GM19397 (cell line): ENCODE data around the gene MYL4.
"Not testable (repeated sequence)": the region's sequence is repeated elsewhere in the genome, so short reads cannot be mapped to it uniquely, and the experiment has no call there.

Experiments
- ATAC-seq: cut with Tn5 transposase; IDR thresholded peaks from one replicate; pipeline ENCODE4 v1.9.1; 2021; ENCODE audit warnings: mild to moderate bottlenecking, moderate library complexity; ENCODE audit not compliant: unreplicated experiment

Gene MYL4

GRCh38 chr17:47219621-47220475, 10.7 kb downstream of the MYL4 start:
- ATAC-seq = no peak

DNA sequence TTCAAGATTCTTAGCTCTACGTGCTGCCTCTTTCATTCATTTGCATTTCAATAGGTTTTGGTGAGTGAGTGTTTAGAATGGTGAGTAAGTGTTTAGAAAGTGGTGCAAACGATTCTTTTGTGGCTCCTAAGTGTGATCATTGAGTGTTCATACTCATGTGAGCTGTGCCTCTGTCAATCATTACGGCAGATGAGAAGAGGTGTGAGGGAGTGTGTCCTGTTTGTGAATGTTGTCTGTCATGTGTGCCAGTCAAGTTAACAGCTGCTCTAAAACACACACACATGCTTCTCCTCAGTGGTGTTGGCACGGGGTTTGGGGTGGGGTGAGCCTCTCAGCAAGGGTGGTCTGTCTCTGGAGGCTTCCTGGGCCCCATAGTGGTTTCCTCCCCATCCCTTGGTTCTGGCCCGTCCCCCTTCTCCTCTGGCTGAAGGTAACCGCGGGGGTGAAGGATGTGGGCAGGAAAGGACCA, 11.4 kb downstream of the MYL4 start:
- no peak for ATAC-seq

GRCh38 chr17:47221154-47221553, 12.0 kb downstream of the MYL4 start:
- no peak for ATAC-seq

GRCh38 chr17:47222047-47222446, 12.9 kb downstream of the MYL4 start:
- ATAC-seq = no peak

DNA sequence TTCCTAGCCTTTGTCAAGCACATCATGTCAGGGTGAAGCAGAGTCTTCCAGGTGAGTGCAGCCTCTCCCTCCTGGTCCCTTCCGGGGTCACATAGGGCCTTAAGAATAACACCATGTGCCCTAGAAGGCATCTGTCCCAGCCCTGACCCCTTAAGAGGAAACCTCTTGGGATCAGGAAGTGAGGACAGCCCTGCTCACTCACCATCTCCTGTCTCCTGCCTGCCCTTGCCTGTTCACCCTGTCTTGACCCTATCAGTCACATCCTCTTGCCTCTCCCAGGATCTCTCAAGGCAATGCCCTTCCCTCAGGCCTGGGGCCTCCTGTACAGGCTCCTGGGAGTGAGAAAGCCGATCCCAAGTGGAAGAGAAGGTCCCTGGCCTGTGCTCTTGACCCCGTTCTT, 13.9 kb downstream of the MYL4 start:
- no peak for ATAC-seq

DNA sequence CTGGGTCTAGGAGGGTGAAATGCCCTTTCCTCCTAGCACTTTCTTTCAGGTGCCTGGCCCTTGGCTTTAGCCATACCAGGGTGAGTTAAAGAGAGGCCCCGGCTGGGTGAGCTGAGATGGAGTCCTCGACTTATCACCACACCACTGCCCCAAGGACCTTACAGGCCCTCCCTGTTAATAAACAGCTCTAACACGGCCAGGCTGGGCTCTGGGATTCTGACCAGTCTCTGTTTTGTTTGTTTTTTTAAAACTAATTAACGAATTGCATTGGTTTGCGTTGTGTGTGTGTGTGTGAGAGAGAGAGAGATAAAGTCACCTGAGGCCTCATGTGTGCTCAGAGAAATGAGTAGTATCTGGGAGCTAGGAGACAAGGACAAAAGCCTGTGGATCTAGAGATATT, 14.3 kb downstream of the MYL4 start:
- ATAC-seq = no peak

- ATAC-seq = not testable (repeated sequence)
These were observed 14.9 kb downstream of the MYL4 start for GRCh38 chr17:47224077-47224476.

- no peak for ATAC-seq
These were observed 15.8 kb downstream of the MYL4 start for GRCh38 chr17:47224966-47225365.

DNA sequence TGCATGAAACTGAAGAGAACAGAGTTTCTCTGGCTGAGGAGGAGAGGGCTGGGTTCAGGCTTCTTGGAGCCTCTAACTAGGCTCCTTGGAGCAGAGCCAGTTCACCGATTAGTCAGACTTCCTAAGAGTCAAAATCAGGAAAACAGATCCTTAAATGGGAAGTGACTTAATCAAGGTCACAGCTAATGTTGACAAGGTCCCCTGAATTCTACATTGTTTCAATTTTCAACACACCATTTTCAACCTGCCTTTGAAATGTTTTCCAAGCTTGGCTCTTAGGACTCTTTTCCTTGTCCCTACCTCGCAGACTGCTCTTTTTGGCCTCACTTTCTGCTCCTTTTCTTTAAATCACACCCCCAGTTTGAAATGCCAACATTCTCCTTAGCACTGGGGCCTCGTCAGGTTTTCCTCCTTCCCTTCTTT, 16.3 kb downstream of the MYL4 start:
- ATAC-seq = no peak

DNA sequence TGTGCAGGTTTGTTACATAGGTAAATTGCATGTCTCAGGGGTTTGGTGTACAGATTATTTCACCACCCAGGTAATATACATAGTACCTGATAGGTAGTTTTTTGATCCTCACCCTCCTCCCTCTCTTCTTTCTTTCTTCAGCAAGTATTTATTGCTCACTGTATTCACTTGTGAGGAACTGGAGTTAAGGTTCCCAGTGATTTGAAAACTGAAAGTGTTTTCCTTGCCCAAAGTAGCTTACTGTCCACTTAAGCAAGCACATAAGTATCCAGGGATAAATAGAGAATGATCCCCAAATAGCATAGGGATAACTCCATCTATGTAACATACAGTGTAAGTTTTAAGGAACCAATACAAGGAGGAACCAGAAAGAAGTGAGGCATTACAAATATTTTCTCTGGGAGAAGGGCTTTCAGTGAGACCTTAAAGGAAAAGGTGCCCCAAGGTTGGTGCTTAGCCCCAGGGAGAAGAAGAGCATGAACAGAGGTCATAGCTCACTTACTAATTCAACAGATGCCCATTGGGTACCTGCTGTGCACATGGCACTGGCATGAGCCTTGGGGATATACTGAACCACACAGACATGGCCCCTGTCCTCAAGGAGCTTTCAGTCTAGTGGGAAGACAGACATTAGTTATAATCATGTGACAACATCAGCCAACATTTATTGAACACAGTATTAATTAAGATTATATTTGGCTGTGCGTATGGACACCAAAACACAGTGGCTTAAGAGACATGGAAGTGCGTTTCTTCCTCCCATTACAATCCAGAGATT, 17.0 kb downstream of the MYL4 start:
- ATAC-seq = no peak

GRCh38 chr17:47227862-47228261, 18.7 kb downstream of the MYL4 start:
- no peak for ATAC-seq

DNA sequence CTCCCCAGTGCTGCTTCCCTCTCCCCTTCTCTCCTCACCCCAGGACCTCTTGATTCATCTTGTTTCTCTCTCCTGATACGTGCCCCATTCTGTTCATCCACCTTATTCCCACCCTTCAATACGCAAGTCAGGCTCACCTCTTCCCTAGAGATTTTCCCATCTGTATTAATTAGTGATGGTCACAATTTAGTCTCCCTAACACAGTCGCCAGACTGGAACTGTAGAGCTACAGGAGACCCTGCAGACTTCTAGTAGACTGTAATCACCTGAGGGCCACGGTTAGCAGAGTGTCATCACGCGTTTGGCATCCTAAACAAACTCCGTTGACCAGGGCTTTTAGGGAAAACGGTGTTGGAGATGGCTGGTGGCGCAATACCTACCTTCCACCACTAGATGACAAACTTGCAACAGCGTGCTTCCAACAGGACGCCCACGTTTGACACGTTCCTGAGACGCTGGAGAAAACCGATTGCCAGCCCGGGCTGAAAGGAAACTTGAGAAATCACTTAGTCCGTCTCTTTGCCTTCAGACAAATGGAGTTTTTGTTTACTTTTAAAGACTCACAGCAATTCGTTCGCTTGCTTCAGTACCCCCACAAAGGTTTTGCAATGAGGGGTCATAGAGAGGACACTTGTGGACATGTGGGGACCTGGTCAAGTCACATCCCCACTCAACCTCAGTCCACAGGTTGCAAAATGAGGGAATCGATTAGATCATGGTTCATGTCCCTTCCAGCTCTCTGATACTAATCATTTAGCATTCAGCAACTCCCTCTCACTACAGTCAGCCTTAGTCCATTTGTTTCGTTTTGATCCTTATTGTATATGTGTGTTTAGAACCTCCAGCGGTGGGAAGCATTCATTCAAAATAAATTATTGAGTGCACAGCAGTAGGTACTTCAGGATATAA, 20.6 kb downstream of the MYL4 start:
- peak; percentile 65 for ATAC-seq

DNA sequence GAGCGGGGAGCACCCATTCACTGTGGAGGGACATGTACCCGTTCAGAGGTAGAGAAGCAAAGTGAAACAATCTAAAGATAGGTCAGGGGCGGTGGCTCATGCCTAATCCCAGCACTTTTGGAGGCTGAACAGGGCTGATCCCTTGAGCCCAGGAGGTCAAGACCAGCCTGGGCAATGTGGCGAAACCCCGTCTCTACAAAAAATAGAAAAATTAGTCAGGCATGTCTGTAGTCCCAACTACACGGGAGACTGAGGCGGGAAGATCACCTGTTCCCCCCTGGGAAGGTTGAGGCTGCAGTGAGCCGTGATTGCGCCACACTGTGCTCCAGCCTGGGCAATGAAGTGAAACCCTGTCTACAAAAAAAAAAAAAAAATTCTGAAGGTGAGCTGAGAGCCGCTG, 21.7 kb downstream of the MYL4 start:
- no peak for ATAC-seq

DNA sequence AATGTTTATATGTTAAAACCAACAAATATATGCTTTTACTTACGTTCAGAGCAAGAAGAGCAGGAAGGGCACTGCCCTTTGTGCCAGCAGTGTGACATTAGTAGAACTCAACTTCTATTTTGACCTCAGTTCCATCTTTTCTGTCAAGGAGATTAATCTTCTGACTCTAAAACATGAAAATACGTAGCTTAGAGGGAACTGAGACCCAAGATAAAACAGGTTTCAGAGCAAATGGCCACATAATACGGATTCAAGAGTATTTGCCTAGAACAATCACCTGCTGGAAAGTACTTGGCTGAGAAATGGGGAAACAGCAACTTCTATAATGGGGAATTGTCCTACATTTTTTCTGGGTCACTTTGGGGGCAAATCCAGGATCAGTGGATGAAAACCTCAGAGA, 22.2 kb downstream of the MYL4 start:
- ATAC-seq = no peak

GRCh38 chr17:47231866-47232265, 22.7 kb downstream of the MYL4 start:
- ATAC-seq = no peak

DNA sequence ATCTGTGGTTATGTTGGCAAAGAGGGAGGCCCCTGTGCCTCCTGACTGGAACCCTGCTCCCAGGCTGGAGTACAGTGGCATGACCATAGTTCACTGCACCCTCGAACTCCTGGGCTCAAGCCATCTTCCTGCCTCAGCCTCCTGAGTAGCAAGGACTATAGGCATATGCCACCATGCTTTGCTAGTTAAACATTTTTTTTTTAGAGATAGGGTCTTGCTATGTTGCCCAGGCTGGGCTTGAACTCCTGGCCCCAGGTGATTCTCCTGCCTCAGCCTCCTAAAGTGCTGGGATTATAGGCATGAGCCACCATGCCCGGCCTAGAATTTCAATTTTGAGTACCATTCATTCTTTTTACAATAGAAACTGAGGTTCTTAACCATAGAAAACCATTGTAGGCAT, 23.3 kb downstream of the MYL4 start:
- no peak for ATAC-seq

DNA sequence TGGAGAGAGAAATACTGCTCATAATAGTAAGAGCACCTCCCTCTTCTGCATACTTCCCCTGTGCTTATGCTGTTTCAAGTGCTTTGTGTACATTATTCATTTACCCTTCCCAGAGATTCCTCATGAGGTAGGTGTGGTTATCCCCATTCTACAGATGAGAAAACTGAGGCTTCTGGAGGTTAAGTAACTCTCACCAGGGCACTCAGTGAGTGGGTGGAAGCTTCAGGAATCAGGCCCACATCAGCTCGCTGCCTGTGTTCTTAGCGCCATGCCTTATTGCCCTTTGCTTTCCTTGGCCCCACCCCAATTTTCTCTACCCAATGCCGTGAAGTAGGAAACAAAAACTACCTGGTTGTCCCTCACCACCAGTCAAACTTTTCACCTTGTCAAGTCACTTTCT, 26.4 kb downstream of the MYL4 start:
- ATAC-seq = no peak

- ATAC-seq = no peak
These were observed 26.8 kb downstream of the MYL4 start for GRCh38 chr17:47235923-47236322.

DNA sequence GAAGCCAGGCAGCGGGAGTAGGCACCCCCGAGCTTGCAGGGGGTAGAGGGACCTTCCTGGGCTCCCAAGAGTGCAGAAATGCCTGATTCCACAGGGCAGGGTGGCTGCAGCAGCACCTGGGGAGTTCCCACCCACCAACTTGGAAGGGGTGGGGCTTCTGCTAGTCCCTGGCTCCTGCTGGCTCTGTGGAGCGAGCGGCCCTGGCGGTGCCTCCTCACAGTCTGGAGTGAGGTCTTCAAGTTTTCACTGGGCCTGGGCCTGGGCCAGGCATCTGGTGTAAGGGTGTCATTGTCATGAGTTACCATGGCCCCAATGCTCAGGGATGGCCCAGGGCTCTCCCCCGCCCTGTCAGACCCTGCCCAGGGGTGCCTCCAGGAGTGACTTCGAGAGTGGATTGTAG, 28.7 kb downstream of the MYL4 start:
- ATAC-seq = no peak

- ATAC-seq = no peak
These were observed 29.3 kb downstream of the MYL4 start for GRCh38 chr17:47238321-47239010.

DNA sequence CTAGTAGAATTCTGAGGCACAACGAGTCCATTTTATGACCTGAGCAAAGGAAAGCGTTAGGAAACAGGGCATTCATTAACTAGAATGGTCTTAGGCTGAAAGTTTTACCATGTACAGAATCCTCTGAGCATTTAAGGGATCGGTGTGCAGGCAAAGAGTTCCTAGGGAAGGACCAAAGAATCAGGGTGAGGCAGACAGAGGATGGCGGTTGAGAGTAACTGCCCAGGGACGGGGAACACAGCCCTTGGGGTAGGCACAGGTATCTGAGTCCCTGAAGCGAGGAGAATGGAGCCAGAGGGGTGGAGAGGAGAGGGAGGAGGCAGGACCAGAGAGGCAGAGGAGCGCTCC, 30.4 kb downstream of the MYL4 start:
- no peak for ATAC-seq
